HG03439 (cell line): ENCODE results near the gene RUNX1.

ENCODE experiments used
- ATAC-seq: cut with Tn5 transposase; IDR thresholded peaks from one replicate; pipeline ENCODE4 v1.9.1; 2021; ENCODE audit warnings: mild to moderate bottlenecking, moderate library complexity; ENCODE audit not compliant: unreplicated experiment

The RUNX1 gene

DNA sequence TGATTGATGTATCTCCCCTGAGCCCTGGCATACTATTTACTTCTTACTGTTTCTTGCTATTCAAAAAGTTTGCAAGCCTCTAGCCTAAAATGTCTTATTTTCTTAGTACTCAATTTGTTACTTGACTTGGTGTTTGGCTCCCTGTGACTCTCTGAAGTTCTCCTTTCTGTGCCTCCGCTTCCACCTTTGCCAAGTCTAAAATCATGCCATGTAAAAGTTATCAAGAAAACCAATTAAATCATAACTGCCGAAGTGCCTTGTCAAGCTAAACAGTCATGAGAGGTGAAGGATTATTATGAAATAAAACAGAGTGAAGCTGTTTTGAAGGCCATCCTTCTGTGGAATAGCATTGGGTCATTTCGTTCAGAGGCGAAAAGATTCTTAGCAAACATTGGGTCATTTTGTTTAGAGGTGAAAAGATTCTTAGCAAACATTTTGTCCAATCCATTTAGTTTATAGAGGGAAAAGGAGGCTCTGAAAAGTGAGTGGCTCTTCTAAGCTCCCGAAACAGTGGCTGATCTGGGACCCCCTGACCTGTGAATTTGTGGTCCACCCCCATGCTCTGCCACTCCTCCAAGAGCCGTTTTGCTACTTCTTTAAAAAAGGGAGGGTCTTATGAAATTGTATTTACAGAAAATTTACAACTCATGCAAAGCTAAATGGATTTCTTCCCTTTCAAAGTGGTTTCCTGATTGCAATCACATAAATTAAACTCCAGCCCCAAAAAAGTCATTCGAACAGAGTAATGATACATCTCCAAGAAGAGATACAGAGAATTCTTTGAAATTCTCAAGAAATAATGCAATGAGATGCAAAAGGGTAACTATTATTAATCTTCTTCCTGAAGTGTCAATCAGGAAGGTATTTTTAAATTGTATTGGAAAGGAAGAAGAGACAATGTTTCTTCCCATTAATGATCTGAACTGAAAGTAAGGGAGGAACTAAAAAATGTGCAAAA, 141.4 kb downstream of the RUNX1 start:
- no peak for ATAC-seq

DNA sequence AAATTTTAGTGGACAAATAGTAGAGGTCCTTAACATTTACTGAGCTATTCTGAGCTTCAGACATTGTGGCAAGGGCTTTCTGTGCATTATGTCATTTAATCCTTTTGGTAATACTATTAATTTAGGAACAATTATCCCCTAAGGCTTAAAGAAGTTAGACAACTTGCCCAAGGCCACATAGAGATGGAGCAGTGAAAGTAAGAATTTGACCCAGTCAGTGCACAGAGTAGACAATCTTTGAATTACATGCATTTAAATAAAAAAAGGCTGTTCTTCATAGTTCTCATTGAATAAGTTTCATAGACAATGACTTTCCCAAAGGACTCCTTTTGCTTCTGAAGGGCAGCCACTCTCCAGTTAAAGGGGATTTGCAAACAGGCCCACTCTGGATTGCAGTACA, 142.7 kb downstream of the RUNX1 start:
- ATAC-seq: no peak

DNA sequence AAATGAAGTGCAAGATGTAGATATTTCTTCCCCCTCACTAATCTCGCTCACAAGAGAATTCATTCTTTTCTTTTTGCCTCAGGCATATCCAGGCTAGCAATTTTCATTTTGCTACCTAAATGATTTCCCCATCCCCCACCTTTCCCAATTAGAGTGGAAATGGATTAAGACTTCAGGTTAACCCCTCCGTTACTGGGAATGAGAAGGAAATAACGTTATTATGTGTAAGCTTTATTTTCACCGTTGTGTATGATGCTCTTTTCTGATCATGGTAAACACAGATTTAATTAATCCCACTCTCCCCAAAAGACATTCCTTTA, 143.9 kb downstream of the RUNX1 start:
- ATAC-seq: no peak

DNA sequence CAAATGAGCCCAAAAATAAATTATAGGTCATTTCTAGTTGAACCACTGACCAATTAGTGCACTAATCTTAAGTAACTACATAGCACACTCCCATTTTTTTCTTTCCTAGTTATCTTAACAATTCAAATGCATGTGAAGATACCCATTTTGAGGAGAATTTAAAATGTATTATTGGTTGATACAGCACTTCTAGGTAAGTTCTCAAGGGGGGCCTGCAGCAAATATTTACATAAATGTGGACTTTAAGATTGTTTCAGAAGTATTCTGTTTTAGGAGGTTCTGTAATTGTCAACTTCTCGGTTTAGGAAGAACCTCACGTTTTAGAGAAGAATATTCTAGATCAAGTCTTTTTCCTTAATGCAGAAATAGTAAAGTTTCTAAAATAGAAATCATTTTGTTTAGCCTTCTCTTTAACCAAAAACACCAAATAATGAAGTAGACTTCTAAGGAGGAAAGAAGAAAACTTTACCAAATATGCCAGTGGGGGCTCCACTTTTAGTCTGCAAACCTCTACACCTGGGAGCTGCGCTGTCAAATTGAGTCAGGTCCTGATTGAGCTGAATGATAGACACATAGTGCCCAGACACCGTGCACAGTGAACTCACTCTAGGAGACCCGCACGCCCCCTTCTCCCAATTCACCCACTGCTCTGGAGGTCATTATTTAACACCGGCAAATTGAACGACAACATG, 144.4 kb downstream of the RUNX1 start:
- no peak for ATAC-seq

DNA sequence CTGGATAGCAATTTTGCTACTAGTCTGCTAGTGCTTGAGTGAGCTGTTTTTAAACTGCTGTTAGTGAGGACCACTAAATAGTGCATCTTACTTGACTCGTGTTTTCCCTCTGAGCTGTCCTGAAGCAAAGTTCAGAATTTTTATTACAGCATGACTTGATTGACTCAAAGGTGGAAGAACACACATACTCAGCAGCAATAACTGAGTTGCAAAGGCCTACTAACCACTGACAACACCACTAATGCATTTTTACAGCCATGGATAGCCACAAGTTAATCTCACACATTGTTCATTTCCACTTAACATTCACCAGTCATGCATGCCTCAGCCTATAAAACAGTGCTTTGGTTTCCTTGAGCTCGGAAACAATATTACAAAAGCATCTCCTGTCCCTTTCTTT, 148.7 kb downstream of the RUNX1 start:
- no peak for ATAC-seq

DNA sequence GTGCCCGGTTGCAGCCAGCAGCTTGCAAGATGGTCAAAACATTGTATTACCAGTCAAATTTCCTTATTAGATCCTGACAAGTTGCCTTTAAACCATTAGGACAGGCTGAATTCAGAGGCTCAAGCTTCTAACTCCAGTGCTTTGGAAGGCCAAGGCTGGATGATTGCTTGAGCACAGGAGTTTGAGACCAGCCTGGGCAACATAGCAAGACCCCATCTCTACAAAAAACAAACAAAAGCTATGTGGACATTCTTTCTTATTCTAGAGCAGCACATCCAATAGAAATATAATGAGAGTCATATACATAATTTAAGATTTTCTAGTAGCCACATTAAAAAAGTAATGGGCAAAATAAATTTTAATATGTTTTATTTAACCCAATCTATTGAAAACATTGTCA, 149.3 kb downstream of the RUNX1 start:
- ATAC-seq: no peak

DNA sequence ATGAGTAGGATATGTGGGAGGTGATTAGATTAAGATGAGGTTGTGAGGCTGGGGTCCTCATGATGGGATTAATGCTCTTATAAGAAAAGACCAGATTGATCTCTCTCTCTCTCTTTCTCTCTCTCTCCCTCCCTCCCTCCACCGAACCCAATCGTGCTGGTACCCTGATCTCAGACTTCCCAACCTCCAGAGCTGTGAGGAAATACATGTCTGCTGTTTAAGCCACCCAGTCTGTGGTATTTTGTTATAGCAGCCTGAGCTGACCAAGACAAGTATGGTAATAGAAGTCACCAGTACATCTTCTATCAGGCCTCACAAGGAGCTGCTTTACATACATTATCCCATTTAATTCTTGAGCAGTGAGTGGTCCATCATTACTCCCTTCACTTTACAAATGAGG, 149.8 kb downstream of the RUNX1 start:
- no peak for ATAC-seq

DNA sequence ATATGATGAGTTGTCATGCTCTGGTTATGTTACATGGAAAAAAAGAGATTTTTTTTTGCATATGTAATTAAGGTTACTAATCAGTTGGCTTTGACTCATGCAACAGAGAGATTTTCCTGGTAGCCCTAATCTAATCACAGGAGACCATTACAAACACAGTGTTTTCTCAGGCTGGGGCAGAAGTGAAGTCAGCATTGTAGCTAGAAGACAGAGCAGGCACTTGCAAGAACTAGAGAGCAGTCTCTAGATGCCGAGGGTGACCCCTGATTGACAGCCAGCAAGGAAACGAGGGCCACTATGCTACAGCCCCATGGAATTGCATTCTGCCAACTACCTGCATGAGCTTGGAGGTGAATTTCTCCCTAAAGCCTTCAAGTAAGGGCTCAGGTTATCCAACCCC, 151.3 kb downstream of the RUNX1 start:
- ATAC-seq: no peak

DNA sequence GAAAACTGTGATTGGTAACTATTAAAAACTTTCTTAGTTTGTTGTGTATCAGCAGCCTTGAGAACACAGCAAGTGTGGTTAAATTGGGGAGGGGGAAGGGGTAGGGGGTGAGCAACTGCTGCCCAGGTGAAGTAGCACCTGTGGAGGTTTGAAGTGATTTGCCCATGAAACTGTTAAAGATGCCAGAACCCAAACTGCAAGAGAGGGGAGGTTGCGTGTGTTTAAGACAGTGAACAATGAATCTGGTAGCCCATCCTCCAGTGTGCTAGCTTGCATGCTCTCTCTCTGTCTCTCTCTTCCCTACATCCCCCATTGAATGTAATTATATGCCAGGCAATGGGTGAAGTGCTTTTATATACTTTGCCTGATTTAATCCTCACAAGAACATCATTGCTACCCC, 154.7 kb downstream of the RUNX1 start:
- no peak for ATAC-seq

DNA sequence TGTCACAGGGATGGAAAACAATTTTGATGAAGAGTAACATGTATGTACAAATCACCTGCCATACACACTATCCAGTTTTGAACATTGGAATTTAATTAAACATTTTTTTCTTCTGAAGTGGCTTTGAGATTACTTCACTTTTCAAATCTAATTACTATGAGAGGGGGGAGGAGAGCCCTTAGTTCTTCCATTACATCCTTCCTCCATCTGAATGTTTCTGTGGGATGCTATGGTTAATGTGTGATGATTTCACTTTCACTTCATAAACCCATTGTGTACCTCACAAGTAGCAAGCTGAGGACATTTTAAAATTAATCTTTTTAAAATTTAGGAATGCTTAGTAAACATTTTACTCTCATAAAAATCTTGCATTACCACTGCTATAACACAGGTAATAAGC, 156.9 kb downstream of the RUNX1 start:
- no peak for ATAC-seq

DNA sequence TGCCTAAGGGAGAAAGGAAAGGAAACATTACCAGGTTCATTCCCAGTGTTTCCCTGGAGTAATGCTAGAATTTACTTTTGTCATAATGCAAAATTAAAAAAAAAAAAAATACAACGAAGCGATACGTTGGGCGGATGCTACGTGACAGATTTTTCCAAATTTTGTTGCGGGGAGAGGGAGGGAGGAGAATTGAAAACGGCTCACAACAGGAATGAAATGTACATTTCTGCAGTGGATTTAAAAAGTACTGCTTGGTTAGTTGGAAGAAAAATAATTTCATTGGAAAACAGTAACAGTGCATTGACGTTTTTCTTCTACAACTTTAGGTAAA, 157.5 kb downstream of the RUNX1 start:
- ATAC-seq: no peak

DNA sequence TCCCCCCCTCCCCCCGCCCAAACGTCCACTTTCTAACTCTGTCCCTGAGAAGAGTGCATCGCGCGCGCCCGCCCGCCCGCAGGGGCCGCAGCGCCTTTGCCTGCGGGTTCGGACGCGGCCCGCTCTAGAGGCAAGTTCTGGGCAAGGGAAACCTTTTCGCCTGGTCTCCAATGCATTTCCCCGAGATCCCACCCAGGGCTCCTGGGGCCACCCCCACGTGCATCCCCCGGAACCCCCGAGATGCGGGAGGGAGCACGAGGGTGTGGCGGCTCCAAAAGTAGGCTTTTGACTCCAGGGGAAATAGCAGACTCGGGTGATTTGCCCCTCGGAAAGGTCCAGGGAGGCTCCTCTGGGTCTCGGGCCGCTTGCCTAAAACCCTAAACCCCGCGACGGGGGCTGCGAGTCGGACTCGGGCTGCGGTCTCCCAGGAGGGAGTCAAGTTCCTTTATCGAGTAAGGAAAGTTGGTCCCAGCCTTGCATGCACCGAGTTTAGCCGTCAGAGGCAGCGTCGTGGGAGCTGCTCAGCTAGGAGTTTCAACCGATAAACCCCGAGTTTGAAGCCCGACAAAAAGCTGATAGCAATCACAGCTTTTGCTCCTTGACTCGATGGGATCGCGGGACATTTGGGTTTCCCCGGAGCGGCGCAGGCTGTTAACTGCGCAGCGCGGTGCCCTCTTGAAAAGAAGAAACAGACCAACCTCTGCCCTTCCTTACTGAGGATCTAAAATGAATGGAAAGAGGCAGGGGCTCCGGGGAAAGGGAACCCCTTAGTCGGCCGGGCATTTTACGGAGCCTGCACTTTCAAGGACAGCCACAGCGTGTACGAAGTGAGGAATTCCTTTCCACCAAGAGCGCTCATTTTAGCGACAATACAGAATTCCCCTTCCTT, 158.1 kb downstream of the RUNX1 start:
- no peak for ATAC-seq

DNA sequence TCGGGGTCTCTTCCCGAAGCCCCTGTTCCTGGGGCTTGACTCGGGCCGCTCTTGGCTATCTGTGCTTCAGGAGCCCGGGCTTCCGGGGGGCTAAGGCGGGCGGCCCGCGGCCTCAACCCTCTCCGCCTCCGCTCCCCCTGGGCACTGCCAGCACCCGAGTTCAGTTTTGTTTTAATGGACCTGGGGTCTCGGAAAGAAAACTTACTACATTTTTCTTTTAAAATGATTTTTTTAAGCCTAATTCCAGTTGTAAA, 158.7 kb downstream of the RUNX1 start:
- no peak for ATAC-seq

DNA sequence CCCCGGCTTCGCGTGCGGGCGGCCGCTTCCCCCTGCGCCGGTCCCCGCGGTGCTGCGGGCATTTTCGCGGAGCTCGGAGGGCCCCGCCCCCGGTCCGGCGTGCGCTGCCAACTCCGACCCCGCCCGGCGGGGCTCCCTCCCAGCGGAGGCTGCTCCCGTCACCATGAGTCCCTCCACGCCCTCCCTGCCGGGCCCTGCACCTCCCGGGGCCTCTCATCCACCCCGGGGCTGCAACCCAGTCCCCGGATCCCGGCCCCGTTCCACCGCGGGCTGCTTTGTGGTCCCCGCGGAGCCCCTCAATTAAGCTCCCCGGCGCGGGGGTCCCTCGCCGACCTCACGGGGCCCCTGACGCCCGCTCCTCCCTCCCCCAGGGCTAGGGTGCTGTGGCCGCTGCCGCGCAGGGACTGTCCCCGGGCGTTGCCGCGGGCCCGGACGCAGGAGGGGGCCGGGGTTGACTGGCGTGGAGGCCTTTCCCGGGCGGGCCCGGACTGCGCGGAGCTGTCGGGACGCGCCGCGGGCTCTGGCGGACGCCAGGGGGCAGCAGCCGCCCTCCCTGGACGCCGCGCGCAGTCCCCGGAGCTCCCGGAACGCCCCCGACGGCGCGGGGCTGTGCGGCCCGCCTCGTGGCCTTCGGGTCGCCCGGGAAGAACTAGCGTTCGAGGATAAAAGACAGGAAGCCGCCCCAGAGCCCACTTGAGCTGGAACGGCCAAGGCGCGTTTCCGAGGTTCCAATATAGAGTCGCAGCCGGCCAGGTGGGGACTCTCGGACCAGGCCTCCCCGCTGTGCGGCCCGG, 159.2 kb downstream of the RUNX1 start:
- peak; percentile 42 for ATAC-seq

DNA sequence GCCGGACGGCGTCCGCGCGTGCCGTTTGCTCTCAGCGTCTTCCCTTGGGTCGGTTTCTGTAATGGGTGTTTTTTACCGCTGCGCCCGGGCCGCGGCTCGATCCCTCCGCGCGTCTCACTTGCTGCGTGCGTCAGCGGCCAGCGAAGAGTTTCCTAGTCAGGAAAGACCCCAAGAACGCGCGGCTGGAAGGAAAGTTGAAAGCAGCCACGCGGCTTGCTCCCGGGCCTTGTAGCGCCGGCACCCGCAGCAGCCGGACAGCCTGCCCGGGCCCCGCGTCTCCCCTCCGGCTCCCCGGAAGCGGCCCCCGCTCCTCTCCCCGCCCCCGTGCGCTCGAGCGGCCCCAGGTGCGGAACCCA, 159.8 kb downstream of the RUNX1 start:
- ATAC-seq: peak; percentile 31

DNA sequence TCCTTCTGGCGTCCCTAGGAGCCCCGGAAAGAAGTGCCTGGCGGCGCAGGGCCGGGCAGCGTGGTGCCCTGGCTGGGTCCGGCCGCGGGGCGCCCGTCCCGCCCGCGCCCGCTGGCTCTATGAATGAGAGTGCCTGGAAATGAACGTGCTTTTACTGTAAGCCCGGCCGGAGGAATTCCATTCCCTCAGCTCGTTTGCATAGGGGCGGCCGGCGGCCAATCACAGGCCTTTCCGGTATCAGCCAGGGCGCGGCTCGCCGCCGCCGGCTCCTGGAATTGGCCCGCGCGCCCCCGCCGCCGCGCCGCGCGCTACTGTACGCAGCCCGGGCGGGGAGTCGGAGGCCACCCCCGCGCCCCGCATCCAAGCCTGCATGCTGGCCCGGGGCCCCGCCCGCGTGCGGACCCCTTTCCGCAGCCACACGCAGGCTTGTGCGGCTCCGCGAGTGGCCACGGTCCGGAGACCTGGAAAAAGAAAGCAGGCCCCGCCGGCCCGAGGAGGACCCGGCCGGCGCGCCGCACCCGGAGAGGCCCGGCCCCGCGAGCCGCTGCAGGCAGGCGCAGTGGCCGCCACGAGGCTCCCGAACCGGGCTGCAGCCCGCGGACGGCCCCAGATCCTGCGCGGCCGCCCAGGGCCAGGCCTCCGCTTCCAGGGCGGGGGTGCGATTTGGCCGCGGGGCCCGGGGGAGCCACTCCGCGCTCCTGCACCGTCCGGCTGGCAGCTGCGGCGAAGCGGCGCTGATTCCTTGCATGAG, 160.4 kb downstream of the RUNX1 start:
- ATAC-seq: peak; percentile 60

DNA sequence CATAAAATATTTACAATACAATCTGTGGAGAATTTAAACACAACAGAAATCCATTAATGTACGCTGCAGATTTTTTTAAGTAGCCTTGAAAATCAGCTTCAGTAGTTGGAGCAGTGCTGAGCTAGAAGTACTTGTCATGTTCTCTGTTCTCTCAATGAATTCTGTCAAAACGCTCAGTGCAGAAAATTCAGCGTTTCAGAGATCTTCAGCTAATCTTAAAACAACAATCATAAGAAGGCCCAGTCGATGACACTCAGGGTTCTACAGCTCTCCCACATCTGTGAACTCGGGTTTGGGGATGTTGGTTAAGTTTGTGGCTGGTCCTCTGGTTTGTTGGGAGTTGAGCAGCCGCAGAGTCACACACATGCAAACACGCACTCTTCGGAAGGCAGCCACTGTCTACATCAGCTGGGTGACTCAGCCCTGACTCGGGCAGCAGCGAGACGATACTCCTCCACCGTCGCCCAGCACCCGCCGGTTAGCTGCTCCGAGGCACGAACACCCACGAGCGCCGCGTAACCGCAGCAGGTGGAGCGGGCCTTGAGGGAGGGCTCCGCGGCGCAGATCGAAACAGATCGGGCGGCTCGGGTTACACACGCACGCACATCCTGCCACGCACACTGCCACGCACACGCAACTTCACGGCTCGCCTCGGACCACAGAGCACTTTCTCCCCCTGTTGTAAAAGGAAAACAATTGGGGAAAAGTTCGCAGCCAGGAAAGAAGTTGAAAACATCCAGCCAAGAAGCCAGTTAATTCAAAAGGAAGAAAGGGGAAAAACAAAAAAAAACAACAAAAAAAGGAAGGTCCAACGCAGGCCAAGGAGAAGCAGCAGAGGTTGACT, 161.2 kb downstream of the RUNX1 start:
- no peak for ATAC-seq

DNA sequence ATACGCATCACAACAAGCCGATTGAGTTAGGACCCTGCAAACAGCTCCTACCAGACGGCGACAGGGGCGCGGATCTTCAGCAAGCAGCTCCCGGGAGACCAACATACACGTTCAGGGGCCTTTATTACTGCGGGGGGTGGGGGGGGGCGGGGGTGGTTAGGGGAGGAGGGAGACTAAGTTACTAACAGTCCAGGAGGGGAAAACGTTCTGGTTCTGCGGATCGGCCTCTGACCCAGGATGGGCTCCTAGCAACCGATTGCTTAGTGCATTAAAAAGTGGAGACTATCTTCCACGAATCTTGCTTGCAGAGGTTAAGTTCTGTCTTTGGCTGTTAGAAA, 162.0 kb downstream of the RUNX1 start:
- no peak for ATAC-seq

DNA sequence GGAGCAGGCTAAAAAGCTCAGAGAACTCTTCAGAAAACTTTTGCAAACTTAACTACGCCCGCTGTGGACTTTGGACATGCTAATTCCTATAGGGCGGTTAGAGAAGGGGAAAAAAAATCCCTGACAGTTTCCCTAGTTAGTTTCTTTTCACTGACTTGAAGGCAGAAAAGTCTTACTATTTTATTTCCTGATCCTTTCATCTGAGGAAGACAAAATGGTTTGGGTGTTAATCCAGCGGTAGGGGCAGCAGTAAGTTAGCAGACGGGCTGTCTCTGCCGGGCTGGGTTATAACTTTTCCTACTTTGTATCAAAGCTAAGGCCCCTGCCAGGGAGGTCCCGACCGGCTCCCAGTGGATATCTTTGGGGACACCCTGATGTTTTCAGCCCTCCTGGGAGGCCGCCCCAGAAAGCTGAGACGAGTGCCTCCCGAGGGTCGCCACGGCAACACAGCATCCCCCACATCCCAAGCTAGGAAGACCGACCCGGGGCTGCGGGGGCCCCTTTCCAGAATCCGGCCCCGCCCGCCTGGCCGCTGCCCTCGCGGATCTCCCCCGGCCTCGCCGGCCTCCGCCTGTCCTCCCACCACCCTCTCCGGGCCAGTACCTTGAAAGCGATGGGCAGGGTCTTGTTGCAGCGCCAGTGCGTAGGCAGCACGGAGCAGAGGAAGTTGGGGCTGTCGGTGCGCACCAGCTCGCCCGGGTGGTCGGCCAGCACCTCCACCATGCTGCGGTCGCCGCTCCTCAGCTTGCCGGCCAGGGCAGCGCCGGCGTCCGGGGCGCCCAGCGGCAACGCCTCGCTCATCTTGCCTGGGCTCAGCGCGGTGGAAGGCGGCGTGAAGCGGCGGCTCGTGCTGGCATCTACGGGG, 162.6 kb downstream of the RUNX1 start:
- no peak for ATAC-seq
